ENCODE results near the gene CREB3L2.

Gene CREB3L2

GRCh38 chr7:137951700-137952425 is 50.0 kb downstream of the CREB3L2 start:
- no peak for DNase-seq (ENCODE audit: low spot score)

GRCh38 chr7:137950967-137951366 is 50.9 kb downstream of the CREB3L2 start:
- no peak for DNase-seq (ENCODE audit: low spot score)

GRCh38 chr7:137950263-137950621 is 51.6 kb downstream of the CREB3L2 start:
- DNase-seq (ENCODE audit: low spot score) = no peak

- no peak for DNase-seq (ENCODE audit: low spot score)
Observed at GRCh38 chr7:137949416-137950262, 52.2 kb downstream of the CREB3L2 start.

- no peak for DNase-seq (ENCODE audit: low spot score)
Observed at GRCh38 chr7:137948845-137949330, 53.0 kb downstream of the CREB3L2 start.

GRCh38 chr7:137948083-137948844 is 53.6 kb downstream of the CREB3L2 start:
- DNase-seq (ENCODE audit: low spot score) = no peak

- no peak for DNase-seq (ENCODE audit: low spot score)
Observed at GRCh38 chr7:137947046-137947445, 54.8 kb downstream of the CREB3L2 start.

- no peak for DNase-seq (ENCODE audit: low spot score)
Observed at GRCh38 chr7:137946011-137946410, 55.9 kb downstream of the CREB3L2 start.

GRCh38 chr7:137944168-137944567 is 57.7 kb downstream of the CREB3L2 start:
- no peak for DNase-seq (ENCODE audit: low spot score)

GRCh38 chr7:137943132-137943551 is 58.7 kb downstream of the CREB3L2 start:
- no peak for DNase-seq (ENCODE audit: low spot score)

- DNase-seq (ENCODE audit: low spot score) = no peak
Observed at GRCh38 chr7:137942484-137943115, 59.3 kb downstream of the CREB3L2 start.

GRCh38 chr7:137940656-137941518 is 61.0 kb downstream of the CREB3L2 start:
- DNase-seq (ENCODE audit: low spot score) = no peak

GRCh38 chr7:137940218-137940617 is 61.7 kb downstream of the CREB3L2 start:
- DNase-seq (ENCODE audit: low spot score) = no peak

GRCh38 chr7:137937202-137937560 is 64.7 kb downstream of the CREB3L2 start:
- no peak for DNase-seq (ENCODE audit: low spot score)

GRCh38 chr7:137936509-137937201 is 65.2 kb downstream of the CREB3L2 start:
- DNase-seq (ENCODE audit: low spot score) = no peak

GRCh38 chr7:137935884-137936508 is 65.9 kb downstream of the CREB3L2 start:
- DNase-seq (ENCODE audit: low spot score) = no peak

GRCh38 chr7:137934941-137935883 is 66.7 kb downstream of the CREB3L2 start:
- no peak for DNase-seq (ENCODE audit: low spot score)

- no peak for DNase-seq (ENCODE audit: low spot score)
Observed at GRCh38 chr7:137934176-137934826, 67.6 kb downstream of the CREB3L2 start.
